NCI-H2029 treated with DMSO at 0.1 percent for 48 hours (cell line): ENCODE data around the gene DNAJC2.
"Not testable (repeated sequence)": the region's sequence is repeated elsewhere in the genome, so short reads cannot be mapped to it uniquely, and the experiment has no call there.

Experiments
- DNase-seq: peaks from one replicate; lab custom pipeline; 2025; lab: John Stamatoyannopoulos, UW

The DNAJC2 gene

GRCh38 chr7:103341466-103341865 is 3.1 kb downstream of the DNAJC2 start:
- no peak for DNase-seq

- DNase-seq = no peak
These were observed 5.7 kb downstream of the DNAJC2 start for GRCh38 chr7:103338864-103339263.

- DNase-seq = no peak
These were observed 7.8 kb downstream of the DNAJC2 start for GRCh38 chr7:103336761-103337160.

GRCh38 chr7:103325744-103326143 is 18.8 kb downstream of the DNAJC2 start:
- no peak for DNase-seq

- no peak for DNase-seq
These were observed 27.6 kb downstream of the DNAJC2 start for GRCh38 chr7:103317009-103317408.

- DNase-seq = no peak
These were observed 28.1 kb downstream of the DNAJC2 start for GRCh38 chr7:103316380-103316941.

- no peak for DNase-seq
These were observed 29.7 kb downstream of the DNAJC2 start for GRCh38 chr7:103314852-103315251.

GRCh38 chr7:103307503-103308231 is 36.9 kb downstream of the DNAJC2 start:
- no peak for DNase-seq

GRCh38 chr7:103301441-103301840 is 43.1 kb downstream of the DNAJC2 start:
- no peak for DNase-seq

GRCh38 chr7:103299660-103300059 is 44.9 kb downstream of the DNAJC2 start:
- DNase-seq = no peak

- DNase-seq = no peak
These were observed 46.8 kb downstream of the DNAJC2 start for GRCh38 chr7:103297837-103298179.

GRCh38 chr7:103296901-103297836 is 47.4 kb downstream of the DNAJC2 start, which contains the start of gene PMPCB:
Gene PMPCB (plus strand): TSS chr7:103297435. CDS start chr7:103297460, 25 bp downstream.
- peak; percentile 69 for DNase-seq

GRCh38 chr7:103293526-103293925 is 51.0 kb downstream of the DNAJC2 start:
- no peak for DNase-seq

GRCh38 chr7:103292122-103292521 is 52.4 kb downstream of the DNAJC2 start:
- DNase-seq = no peak

GRCh38 chr7:103282802-103283427 is 61.7 kb downstream of the DNAJC2 start:
- DNase-seq = not testable (repeated sequence)

GRCh38 chr7:103280803-103281155 is 63.8 kb downstream of the DNAJC2 start:
- DNase-seq = not testable (repeated sequence)

- peak; percentile 20 for DNase-seq
These were observed 64.4 kb downstream of the DNAJC2 start for GRCh38 chr7:103279963-103280802.

GRCh38 chr7:103279636-103279962 is 65.0 kb downstream of the DNAJC2 start:
- not testable (repeated sequence) for DNase-seq

- not testable (repeated sequence) for DNase-seq
These were observed 66.4 kb downstream of the DNAJC2 start for GRCh38 chr7:103278195-103278594.

GRCh38 chr7:103274867-103275266 is 69.7 kb downstream of the DNAJC2 start:
- DNase-seq = not testable (repeated sequence)

GRCh38 chr7:103273374-103273773 is 71.2 kb downstream of the DNAJC2 start:
- DNase-seq = not testable (repeated sequence)
